ENCODE data around the gene UBTD2. TPM values are rescaled to one million over a fixed set of nuclear protein-coding genes. Genes with fewer than 3 reads are reported as not detected.

UBTD2 gene
- total and polyA plus RNA-seq, 2 of the 4 experiments (the other 2 are of a cell fraction), result 11.2 to 20.6 TPM

GRCh38 chr5:172284611-172284980 lies 1.0 kb upstream of the UBTD2 start:
- Histone ChIP-seq H3K4me1 (ENCODE audit: control insufficient read depth, insufficient read depth, low read length) (peaks cover 3% of the 10 kb centered on the region), H3K27me3 (ENCODE audit: control insufficient read depth, insufficient read depth, low read length) (no peaks in the 10 kb centered on the region), H3K79me1 (ENCODE audit: low read depth in 1 of 2, low read length in 2 of 2) (peaks cover 7 to 33% of the 10 kb centered on the region in 2 experiments; a peak in 3 of 4 replicates), H4K91ac (ENCODE audit: insufficient read depth, low read depth, low read length) (peak overlapping the region; percentile 96), H3K27ac (ENCODE audit: insufficient read depth, low read length) (peak overlapping the region; percentile 99), H4K5ac (ENCODE audit: low read depth, low read length) (peak overlapping the region; percentile 99), H3K4me3 (ENCODE audit: insufficient read depth, low read depth, low read length) (peak overlapping the region; percentile 94), H3K56ac (ENCODE audit: extremely low read depth, insufficient read depth, low read length) (peak overlapping the region; percentile 93; the same call in 1 of the 2 replicates), H3K4me2 (ENCODE audit: low read depth, low read length) (peak overlapping the region; percentile 98), H3K9ac (ENCODE audit: low read depth, low read length) (peak overlapping the region; percentile 99), H4K20me1 (ENCODE audit: insufficient read depth, low read length) (peaks cover 35% of the 10 kb centered on the region), H3K18ac (ENCODE audit: low read depth, low read length) (peak overlapping the region; percentile 99), H4K8ac (ENCODE audit: low read depth in 2 of 2, low read length in 2 of 2) (peak overlapping the region; percentile 98), H2BK5ac (ENCODE audit: low read depth, low read length, poor library complexity, severe bottlenecking) (peak overlapping the region; percentile 96), H2AK5ac (ENCODE audit: low read depth, low read length) (peak overlapping the region; percentile 44), H2BK120ac (ENCODE audit: low read depth, low read length) (peak overlapping the region; percentile 75), H2AFZ (replicated peaks; ENCODE audit: low read length, poor library complexity) (peak overlapping the region; percentile 97), H2AK9ac (replicated peaks; ENCODE audit: low read depth, low read length, poor library complexity) (peak overlapping the region; percentile 93), H3K23ac (ENCODE audit: low read depth, low read length) (peak overlapping the region; percentile 98), H3K9me1 (ENCODE audit: insufficient read depth, low read length) (peaks cover 6% of the 10 kb centered on the region; the same call in 1 of the 2 replicates), H2BK20ac (ENCODE audit: low read depth, low read length) (0 out of 2 replicates have a peak overlapping the region, but pooled peaks have one; percentile 2), H3K4ac (ENCODE audit: low read depth, low read length) (peak overlapping the region; percentile 92), H3K14ac (replicated peaks; ENCODE audit: low read depth, low read length) (peak overlapping the region; percentile 92), H3K36me3 (ENCODE audit: control insufficient read depth, insufficient read depth, low read length) (no peaks in the 10 kb centered on the region), H2BK15ac (ENCODE audit: low read depth, low read length) (peak overlapping the region; percentile 93), H3K9me3 (ENCODE audit: control insufficient read depth, insufficient read depth, low read length) (no peaks in the 10 kb centered on the region)
- ATAC-seq (ENCODE audit: low read depth) (peak; percentile 0; the same call in 1 of the 2 replicates), DNase-seq (no peak)
- CTCF ChIA-PET, result interaction anchor here (1.3 kb wide), 1 partner anchor 9 kb away, joined by 11 read pairs; no protein-coding TSS in a partner anchor
- TF ChIP-seq RCOR1 (IDR thresholded peaks at IDR 0.05; ENCODE audit: insufficient replicate concordance, low read length) (no peak), SMC3 (IDR thresholded peaks at IDR 0.05; ENCODE audit: low read depth, low read length) (no peak), USF2 (IDR thresholded peaks at IDR 0.05; ENCODE audit: low read depth, low read length) (no peak), RAD21 (IDR thresholded peaks at IDR 0.05; ENCODE audit: low read length) (no peak), CHD1 (IDR thresholded peaks at IDR 0.05; ENCODE audit: low read depth, low read length) (no peak), MAFK (IDR thresholded peaks at IDR 0.05; ENCODE audit: low read depth, low read length) (no peak), CTCF (conservative IDR thresholded peaks at IDR 0.05; ENCODE audit: low read depth, low read length) (no peak), BHLHE40 (IDR thresholded peaks at IDR 0.05; ENCODE audit: low read depth, low read length) (no peak), MXI1 (IDR thresholded peaks at IDR 0.05; ENCODE audit: borderline replicate concordance, low read depth, low read length) (no peak), POLR2A (IDR thresholded peaks at IDR 0.05; ENCODE audit: low read depth, low read length) (no peak), FOS (IDR thresholded peaks at IDR 0.05; ENCODE audit: low read depth, low read length) (no peak), CEBPB (IDR thresholded peaks at IDR 0.05; ENCODE audit: low read depth, low read length) (no peak), NFE2L2 (IDR thresholded peaks at IDR 0.05; ENCODE audit: low read depth, low read length) (no peak)
- in situ Hi-C loops (cut with MboI; ENCODE audit: low sequenced_read_pairs), result loop anchor here (10.0 to 25.0 kb wide), 2 partner anchors 180 to 872 kb away; partner anchors contain the start of gene FGF18
- 0% methylated on average over 1 of the region's 11 CpGs; no CpG with 5 or more reads in 1 of the 2 experiments for WGBS, 2 experiments (ENCODE audit: extremely low coverage in 2 of 2, insufficient read length in 1 of 2)
- intact Hi-C loops (cut with micrococcal nuclease), result loop anchor here (5.0 kb wide), 3 partner anchors 77 to 662 kb away; no protein-coding TSS in a partner anchor
- POLR2A ChIA-PET (ENCODE audit: unreplicated experiment), result no interaction called here
- no TSS peak for BruUV-seq (replicated peaks)
- dilution Hi-C loops (cut with HindIII; ENCODE audit: low sequenced_read_pairs, unreplicated experiment), result no loop called here
